Neural progenitor cell (in vitro differentiated cells): ENCODE measurements around the gene TSPAN18.
A peak's percentile ranks its signal among the peaks of the same experiment; 100 is the strongest.

Experiments
- CTCF ChIP-seq: fragments of 200-600 bp; sonication (generic); IDR thresholded peaks from 2 replicates; pipeline ENCODE4 v1.5.1; 2017; ENCODE audit warnings: antibody characterized with exemption, mild to moderate bottlenecking
- EZH2 ChIP-seq: fragments of 200-600 bp; sonication (generic); IDR thresholded peaks from 2 replicates; pipeline ENCODE4 v1.6.1; 2017; ENCODE audit warnings: antibody characterized with exemption, mild to moderate bottlenecking, moderate library complexity
- EZH2phosphoT487 ChIP-seq: fragments of 200-600 bp; sonication (generic); IDR thresholded peaks from 2 replicates; pipeline ENCODE4 v1.6.1; 2017; ENCODE audit warnings: antibody characterized with exemption

GRCh38 chr11:44950031-44950624 lies 223.4 kb downstream of the TSPAN18 start:
- TF ChIP-seq CTCF (no peak), EZH2 (peak; percentile 28), EZH2phosphoT487 (no peak)
